DND-41 (cell line): ENCODE results near the gene ADH4.

Experiments
- ATAC-seq: fragments of 200-7000 bp; cut with Tn5 transposase; 3 replicates; pipeline ENCODE4 v1.9.1; 2021; ENCODE audit warnings: low read depth; ENCODE audit not compliant: insufficient read depth
- DNase-seq: peaks from one replicate; pipeline ENCODE4 v3.0.0-alpha.2; 2020
- H2AFZ ChIP-seq: 2 replicates; pipeline ENCODE4 v1.6.0; 2012; ENCODE audit warnings: low read depth, low read length
- H3K27ac ChIP-seq: 2 replicates; pipeline ENCODE4 v1.5.1; 2012; ENCODE audit warnings: low read length, inconsistent platforms
- H3K27me3 ChIP-seq: fragments of 200-600 bp; sonication (generic); 2 replicates; pipeline ENCODE4 v1.6.0; 2012; ENCODE audit warnings: low read length, mild to moderate bottlenecking, inconsistent platforms; ENCODE audit not compliant: insufficient read depth, poor library complexity
- H3K36me3 ChIP-seq: 2 replicates; pipeline ENCODE4 v1.5.1; 2012; ENCODE audit warnings: low read length, inconsistent platforms; ENCODE audit not compliant: insufficient read depth
- H3K4me1 ChIP-seq: 2 replicates; pipeline ENCODE4 v1.5.1; 2012; ENCODE audit warnings: mild to moderate bottlenecking, low read length; ENCODE audit not compliant: insufficient read depth
- H3K4me2 ChIP-seq: 2 replicates; pipeline ENCODE4 v1.6.0; 2012; ENCODE audit warnings: mild to moderate bottlenecking, moderate library complexity, low read length, inconsistent platforms; ENCODE audit not compliant: insufficient read depth
- H3K4me3 ChIP-seq, 2 experiments: fragments of 200-600 bp in 1 of 2; shearing (Covaris generic) in 1 of 2; 2 replicates each; pipeline ENCODE4 v1.5.1; 2012 to 2016; ENCODE audit warnings: inconsistent platforms in 2 of 2, low read length in 2 of 2, mild to moderate bottlenecking in 2 of 2, low read depth in 1 of 2, moderate library complexity in 1 of 2
- H3K79me2 ChIP-seq: 2 replicates; pipeline ENCODE4 v1.6.0; 2012; ENCODE audit warnings: low read length, inconsistent platforms; ENCODE audit not compliant: insufficient read depth
- H3K9ac ChIP-seq: 2 replicates; pipeline ENCODE4 v1.6.0; 2012; ENCODE audit warnings: low read depth, mild to moderate bottlenecking, inconsistent platforms, low read length, moderate library complexity
- H3K9me3 ChIP-seq: 2 replicates; pipeline ENCODE4 v1.5.1; 2012; ENCODE audit warnings: low read length, moderate library complexity, mild to moderate bottlenecking, inconsistent platforms; ENCODE audit not compliant: insufficient read depth, severe bottlenecking
- H4K20me1 ChIP-seq: 2 replicates; pipeline ENCODE4 v1.6.0; 2012; ENCODE audit warnings: low read length; ENCODE audit not compliant: insufficient read depth
- CTCF ChIP-seq: IDR thresholded peaks from 2 replicates; pipeline ENCODE4 v1.5.1; 2012; ENCODE audit warnings: borderline replicate concordance, low read length, moderate library complexity, mild to moderate bottlenecking; ENCODE audit not compliant: poor library complexity, severe bottlenecking; ENCODE audit errors: extremely low read depth
- EZH2 ChIP-seq: IDR thresholded peaks from 3 replicates; pipeline ENCODE4 v1.6.1; 2012; ENCODE audit warnings: borderline replicate concordance, low read depth, mild to moderate bottlenecking, moderate library complexity, low read length, inconsistent platforms; ENCODE audit not compliant: severe bottlenecking

The ADH4 gene

GRCh38 chr4:99179178-99179577 lies 35.1 kb upstream of the ADH4 start:
- Histone ChIP-seq H4K20me1 (no peaks in the 10 kb centered on the region), H3K36me3 (no peaks in the 10 kb centered on the region), H3K27me3 (no peaks in the 10 kb centered on the region), H3K9me3 (no peaks in the 10 kb centered on the region), H2AFZ (no peak overlapping the region), H3K4me1 (no peaks in the 10 kb centered on the region), H3K4me3 (no peak overlapping the region), H3K79me2 (no peaks in the 10 kb centered on the region), H3K27ac (no peak overlapping the region), H3K9ac (no peak overlapping the region), H3K4me2 (no peak overlapping the region)
- ATAC-seq, result no peak
- no peak for TF ChIP-seq EZH2
- TF ChIP-seq CTCF, result no peak
- no peak for DNase-seq

- H3K36me3 ChIP-seq, result no peaks in the 10 kb centered on the region
- H3K4me2 ChIP-seq, result no peak overlapping the region
- no peak overlapping the region for H2AFZ ChIP-seq
- DNase-seq (no peak), ATAC-seq (no peak)
- H3K27ac ChIP-seq, result no peak overlapping the region
- H3K9ac ChIP-seq, result no peak overlapping the region
- H3K9me3 ChIP-seq, result no peaks in the 10 kb centered on the region
- no peak overlapping the region for H3K4me3 ChIP-seq
- H4K20me1 ChIP-seq, result no peaks in the 10 kb centered on the region
- H3K79me2 ChIP-seq, result no peaks in the 10 kb centered on the region
- TF ChIP-seq CTCF, result no peak
- no peak for TF ChIP-seq EZH2
- no peaks in the 10 kb centered on the region for H3K4me1 ChIP-seq
- no peaks in the 10 kb centered on the region for H3K27me3 ChIP-seq
These were observed 22.4 kb upstream of the ADH4 start for GRCh38 chr4:99166544-99166943.

- TF ChIP-seq CTCF, result no peak
- TF ChIP-seq EZH2, result no peak
These were observed 21.9 kb upstream of the ADH4 start for GRCh38 chr4:99165978-99166377.

GRCh38 chr4:99161373-99162099 lies 17.4 kb upstream of the ADH4 start:
- Histone ChIP-seq H3K27ac (no peak overlapping the region), H3K4me1 (no peaks in the 10 kb centered on the region), H3K9ac (no peak overlapping the region), H3K4me3 (no peak overlapping the region), H3K9me3 (no peaks in the 10 kb centered on the region), H3K79me2 (no peaks in the 10 kb centered on the region), H3K27me3 (no peaks in the 10 kb centered on the region), H4K20me1 (no peaks in the 10 kb centered on the region), H3K36me3 (no peaks in the 10 kb centered on the region), H2AFZ (no peak overlapping the region), H3K4me2 (no peak overlapping the region)
- no peak for DNase-seq
- no peak for TF ChIP-seq EZH2
- TF ChIP-seq CTCF, result no peak
- no peak for ATAC-seq

More at GRCh38 chr4:99165978-99166377, 21.9 kb upstream of the ADH4 start:
- Histone ChIP-seq H3K27me3 (no peaks in the 10 kb centered on the region), H3K4me1 (no peaks in the 10 kb centered on the region), H3K9ac (no peak overlapping the region), H3K4me3 (no peak overlapping the region), H3K27ac (no peak overlapping the region), H3K79me2 (no peaks in the 10 kb centered on the region), H3K4me2 (no peak overlapping the region), H3K36me3 (no peaks in the 10 kb centered on the region), H2AFZ (no peak overlapping the region), H4K20me1 (no peaks in the 10 kb centered on the region), H3K9me3 (no peaks in the 10 kb centered on the region)
- ATAC-seq, result no peak
- DNase-seq, result no peak
